Memory B cell (primary cell): Measurements from ENCODE around the gene CUX1.
"Not testable (repeated sequence)": the region's sequence is repeated elsewhere in the genome, so short reads cannot be mapped to it uniquely, and the experiment has no call there.

ENCODE experiments used
- ATAC-seq: fragments of 150-1000 bp; cut with Tn5 transposase; 2 replicates; pipeline ENCODE4 v1.10.0; 2021; ENCODE audit warnings: low read depth, mild to moderate bottlenecking, moderate library complexity
- DNase-seq, 2 donors: peaks; one replicate each; pipeline ENCODE4 v3.0.0; 2022; ENCODE audit warnings: low spot score in 2 of 2
- H3K27ac Mint-ChIP-seq: one replicate; pipeline ENCODE4 v1.8.0; 2022; ENCODE audit warnings: mild to moderate bottlenecking, moderate library complexity, mixed read lengths
- H3K27me3 Mint-ChIP-seq: one replicate; pipeline ENCODE4 v1.8.0; 2022; ENCODE audit warnings: mixed read lengths
- H3K36me3 Mint-ChIP-seq: one replicate; pipeline ENCODE4 v1.8.0; 2022; ENCODE audit warnings: mild to moderate bottlenecking, mixed read lengths
- H3K4me1 Mint-ChIP-seq: one replicate; pipeline ENCODE4 v1.8.0; 2022; ENCODE audit warnings: mixed read lengths
- H3K4me3 Mint-ChIP-seq: one replicate; pipeline ENCODE4 v1.8.0; 2022; ENCODE audit warnings: mild to moderate bottlenecking, moderate library complexity, mixed read lengths
- H3K9me3 Mint-ChIP-seq: one replicate; pipeline ENCODE4 v1.8.0; 2022; ENCODE audit warnings: mixed read lengths

CUX1 gene

DNA sequence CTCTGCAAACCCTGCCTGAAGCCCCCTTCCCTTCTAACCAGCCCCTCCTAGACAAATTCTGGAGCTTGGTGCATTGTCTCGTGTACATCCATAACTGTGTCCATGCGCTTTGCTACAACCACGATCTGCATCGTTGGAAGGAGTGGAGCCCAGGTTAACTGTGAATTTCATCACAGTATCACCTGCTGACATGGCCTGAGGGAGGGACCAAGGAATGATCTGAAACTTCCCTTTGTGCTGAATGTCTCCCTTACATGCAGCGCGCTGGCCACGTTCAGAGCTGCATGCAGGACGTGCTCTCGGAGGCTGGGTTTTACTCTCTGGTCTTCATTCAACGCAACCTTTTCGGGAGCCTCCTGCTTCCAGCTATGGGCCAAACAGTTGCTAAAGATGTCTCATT, 222.3 kb downstream of the CUX1 start:
- H3K27me3 Mint-ChIP-seq = no peaks in the 10 kb centered on the region
- no peak overlapping the region for H3K27ac Mint-ChIP-seq
- no peak for ATAC-seq
- no peak for DNase-seq
- peaks cover 5% of the 10 kb centered on the region for H3K36me3 Mint-ChIP-seq
- H3K9me3 Mint-ChIP-seq = no peaks in the 10 kb centered on the region
- peaks cover 11% of the 10 kb centered on the region for H3K4me1 Mint-ChIP-seq
- no peak overlapping the region for H3K4me3 Mint-ChIP-seq

DNA sequence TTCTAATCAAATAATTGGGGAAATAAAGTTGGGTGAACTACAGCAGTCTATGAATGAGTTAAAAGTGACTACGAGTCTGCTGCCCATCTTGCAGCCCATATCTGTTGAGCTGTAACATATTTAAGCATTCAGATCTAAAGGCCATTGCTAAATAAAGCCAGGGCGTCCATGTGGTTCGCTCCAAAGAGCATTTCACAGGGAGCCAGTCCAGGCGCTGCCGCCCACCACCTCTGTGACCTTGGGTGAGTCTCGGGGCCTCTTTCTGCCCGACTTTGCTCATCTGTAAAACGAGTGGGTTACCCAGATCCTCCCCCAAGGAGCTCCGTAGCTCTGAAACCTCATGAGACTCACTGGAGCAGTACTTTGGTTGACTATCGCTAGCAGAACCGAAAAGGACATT, 223.1 kb downstream of the CUX1 start:
- Mint-ChIP-seq H3K9me3 (no peaks in the 10 kb centered on the region), H3K36me3 (peaks cover 5% of the 10 kb centered on the region), H3K27ac (no peak overlapping the region), H3K27me3 (no peaks in the 10 kb centered on the region), H3K4me3 (no peak overlapping the region), H3K4me1 (peaks cover 15% of the 10 kb centered on the region)
- ATAC-seq = no peak
- no peak for DNase-seq

DNA sequence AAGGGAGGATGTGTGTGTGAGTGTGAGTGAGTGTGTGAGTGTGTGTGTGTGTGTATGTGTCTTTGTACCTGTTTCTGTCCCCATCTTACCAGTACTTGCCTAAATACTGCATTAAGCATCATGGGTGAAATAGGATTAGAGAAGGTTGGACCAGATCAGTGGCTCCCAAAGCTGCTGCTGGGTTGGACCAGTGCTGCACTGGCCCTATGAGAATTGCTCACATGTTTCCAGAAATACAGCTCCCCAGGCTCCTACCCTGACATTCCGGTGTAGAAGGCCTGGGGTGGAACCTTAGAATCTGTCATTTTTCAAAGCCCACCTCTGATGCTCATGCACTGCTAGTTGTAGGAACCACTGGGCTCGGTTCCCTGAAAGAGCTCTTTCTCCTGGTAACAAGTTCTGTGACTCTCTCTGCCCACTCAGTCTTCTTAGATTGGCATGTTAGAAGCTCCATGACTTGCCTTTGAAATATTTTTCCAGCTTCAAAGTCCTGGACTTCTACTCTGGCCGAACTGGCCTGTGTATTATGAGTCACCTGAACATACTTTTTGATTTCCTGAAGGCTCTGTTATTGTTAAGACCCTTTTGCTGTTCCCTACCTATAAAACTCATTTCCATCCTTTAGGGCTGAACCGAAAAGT, 224.7 kb downstream of the CUX1 start:
- ATAC-seq = no peak
- DNase-seq = no peak
- Mint-ChIP-seq H3K27ac (no peak overlapping the region), H3K4me3 (no peak overlapping the region), H3K9me3 (no peaks in the 10 kb centered on the region), H3K27me3 (no peaks in the 10 kb centered on the region), H3K4me1 (peaks cover 21% of the 10 kb centered on the region), H3K36me3 (peaks cover 8% of the 10 kb centered on the region)

DNA sequence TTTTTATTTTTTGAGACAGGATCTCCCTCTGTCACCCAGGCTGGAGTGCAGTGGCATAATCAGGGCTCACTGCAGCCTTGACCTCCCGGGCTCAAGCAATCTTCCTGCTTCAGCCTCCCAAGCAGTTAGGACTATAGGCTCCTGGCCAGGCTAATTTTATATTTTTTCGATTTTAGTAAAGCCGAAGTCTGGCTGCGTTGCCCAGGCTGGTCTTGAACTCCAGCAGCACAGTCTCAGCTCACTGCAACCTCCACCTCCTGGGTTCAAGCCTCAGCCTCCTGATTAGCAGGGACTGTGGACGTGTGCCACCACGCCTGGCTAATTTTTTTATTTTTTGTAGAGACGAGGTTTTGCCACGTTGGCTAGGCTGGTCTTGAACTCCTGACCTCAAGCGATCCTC, 225.4 kb downstream of the CUX1 start:
- not testable (repeated sequence) for H3K27ac Mint-ChIP-seq, ATAC-seq, H3K4me3 Mint-ChIP-seq, H3K9me3 Mint-ChIP-seq, DNase-seq, H3K27me3 Mint-ChIP-seq
- Mint-ChIP-seq H3K4me1 (peaks cover 24% of the 10 kb centered on the region), H3K36me3 (peaks cover 10% of the 10 kb centered on the region)

DNA sequence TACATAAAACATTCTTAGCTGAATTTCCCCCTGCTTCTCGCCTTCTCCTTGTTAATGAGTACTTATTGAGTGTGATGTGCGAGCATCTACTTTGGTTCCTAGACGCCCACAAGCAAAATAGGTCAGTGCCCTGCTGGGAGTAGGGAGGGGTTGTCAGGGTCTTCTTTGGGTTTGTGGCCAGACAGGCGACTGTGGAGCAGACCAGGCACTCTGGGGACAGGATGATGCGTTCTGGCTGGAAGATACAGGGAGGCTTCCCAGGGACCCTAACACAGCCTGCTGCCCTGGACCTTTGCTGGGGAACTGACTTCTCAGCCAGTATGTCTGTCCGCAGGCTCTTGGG, 227.2 kb downstream of the CUX1 start:
- no peaks in the 10 kb centered on the region for H3K27me3 Mint-ChIP-seq
- peaks cover 28% of the 10 kb centered on the region for H3K4me1 Mint-ChIP-seq
- no peak overlapping the region for H3K27ac Mint-ChIP-seq
- H3K36me3 Mint-ChIP-seq = peaks cover 17% of the 10 kb centered on the region
- DNase-seq = no peak
- no peaks in the 10 kb centered on the region for H3K9me3 Mint-ChIP-seq
- ATAC-seq = no peak
- no peak overlapping the region for H3K4me3 Mint-ChIP-seq

DNA sequence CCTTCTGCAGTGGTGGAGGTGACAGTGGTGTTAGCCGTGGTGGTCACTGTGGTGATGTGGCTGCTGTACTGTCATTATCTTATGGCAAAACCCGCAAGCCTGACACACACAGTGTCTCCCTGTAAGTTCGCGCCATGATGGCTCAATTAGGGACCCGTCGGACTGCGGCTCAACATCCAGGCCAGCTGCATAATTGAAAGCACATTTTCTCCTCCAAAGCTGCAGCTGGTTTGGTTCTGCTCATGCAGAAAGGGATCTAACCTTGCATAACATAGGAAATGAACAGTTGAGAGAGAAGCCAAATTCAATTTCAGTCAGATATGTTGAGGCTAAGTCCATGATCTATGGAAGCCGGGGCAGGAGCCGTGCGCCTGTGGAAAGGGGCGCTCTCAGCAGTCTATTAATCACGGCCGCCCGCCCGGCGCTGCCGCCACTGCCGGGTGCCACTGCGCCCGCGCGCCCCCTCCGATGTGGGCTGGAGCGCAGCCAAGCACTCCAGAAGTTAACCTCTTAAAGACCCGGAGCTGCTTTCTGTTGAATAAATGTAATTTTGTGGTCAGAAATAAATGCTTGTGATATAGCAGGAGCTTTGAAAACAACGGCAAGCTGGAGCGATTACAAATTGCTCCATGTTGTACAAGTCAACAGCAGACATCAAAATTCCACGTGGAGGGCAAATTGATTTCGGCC, 227.7 kb downstream of the CUX1 start:
- H3K36me3 Mint-ChIP-seq = peaks cover 14% of the 10 kb centered on the region
- H3K4me3 Mint-ChIP-seq = no peak overlapping the region
- ATAC-seq (no peak), DNase-seq (no peak)
- peaks cover 25% of the 10 kb centered on the region for H3K4me1 Mint-ChIP-seq
- H3K9me3 Mint-ChIP-seq = no peaks in the 10 kb centered on the region
- H3K27me3 Mint-ChIP-seq = no peaks in the 10 kb centered on the region
- H3K27ac Mint-ChIP-seq = no peak overlapping the region

DNA sequence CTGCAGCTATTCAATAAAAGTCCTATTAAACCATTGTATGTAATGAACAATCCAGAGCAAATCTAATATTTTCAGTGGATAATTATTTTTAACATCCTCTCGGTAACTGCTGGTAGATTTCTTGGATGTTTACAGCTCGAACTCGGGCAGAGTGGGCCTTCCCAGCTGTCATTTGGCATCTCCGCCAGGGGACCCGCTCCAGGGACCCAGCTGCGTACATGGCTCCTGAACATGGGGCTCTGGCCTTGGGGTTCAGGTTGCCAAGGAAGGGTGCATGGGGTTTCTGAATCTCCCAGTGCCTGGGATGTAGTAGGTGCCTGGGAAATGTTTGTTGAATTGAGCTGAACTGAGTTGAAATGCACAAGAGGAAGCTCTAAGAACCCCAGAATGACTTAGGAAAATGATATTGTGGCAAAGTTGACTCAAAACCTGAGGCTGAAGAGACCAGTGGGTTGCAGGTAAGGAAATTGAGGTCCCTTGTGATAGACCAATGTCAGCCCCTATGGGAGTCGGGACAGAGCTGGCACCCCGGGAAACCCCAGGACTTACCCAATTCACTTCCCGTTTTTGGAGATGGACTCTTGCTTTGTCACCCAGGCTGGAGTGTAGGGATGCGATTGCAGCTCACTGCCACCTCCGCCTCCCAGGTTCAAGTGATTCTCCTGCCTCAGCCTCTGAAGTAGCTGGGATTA, 228.4 kb downstream of the CUX1 start:
- H3K9me3 Mint-ChIP-seq = no peaks in the 10 kb centered on the region
- DNase-seq = no peak
- peaks cover 16% of the 10 kb centered on the region for H3K36me3 Mint-ChIP-seq
- peak; percentile 32 for ATAC-seq
- H3K27me3 Mint-ChIP-seq = no peaks in the 10 kb centered on the region
- no peak overlapping the region for H3K27ac Mint-ChIP-seq
- no peak overlapping the region for H3K4me3 Mint-ChIP-seq
- H3K4me1 Mint-ChIP-seq = peaks cover 27% of the 10 kb centered on the region

DNA sequence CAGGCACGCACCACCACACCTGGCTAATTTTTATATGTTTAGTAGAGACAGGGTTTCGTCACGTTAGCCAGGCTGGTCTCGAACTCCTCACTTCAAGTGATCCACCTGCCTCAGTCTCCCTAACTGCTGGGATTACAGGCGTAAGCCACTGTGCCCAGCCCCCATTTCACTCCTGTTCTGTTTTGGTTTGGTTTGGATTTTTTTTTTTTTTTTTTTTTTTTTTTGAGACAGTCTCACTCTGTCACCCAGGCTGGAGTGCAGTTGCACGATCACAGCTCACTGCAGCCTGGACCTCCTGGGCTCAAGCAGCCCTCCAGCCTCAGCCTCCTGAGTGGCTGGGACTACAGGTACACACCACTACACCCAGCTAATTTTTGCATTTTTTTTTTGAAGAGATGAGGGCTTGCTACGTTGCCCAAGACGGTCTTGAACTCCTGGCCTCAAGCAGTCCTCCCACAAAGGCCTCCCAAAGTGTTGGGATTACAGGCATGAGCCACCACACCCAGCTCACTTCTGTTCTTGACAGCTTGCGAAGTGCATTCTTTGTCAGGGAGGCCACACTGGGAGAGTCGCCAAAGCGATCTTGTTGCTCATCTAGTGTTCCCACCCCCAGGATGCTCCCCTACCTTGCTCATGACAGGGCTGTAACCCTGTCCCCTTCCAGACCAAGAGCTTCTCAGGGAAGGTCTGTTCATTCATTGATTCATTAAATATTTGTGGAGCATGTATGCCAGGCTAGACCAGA, 229.1 kb downstream of the CUX1 start:
- no peak for ATAC-seq
- H3K4me1 Mint-ChIP-seq = peaks cover 28% of the 10 kb centered on the region
- H3K9me3 Mint-ChIP-seq = no peaks in the 10 kb centered on the region
- H3K4me3 Mint-ChIP-seq = no peak overlapping the region
- H3K27me3 Mint-ChIP-seq = no peaks in the 10 kb centered on the region
- peaks cover 17% of the 10 kb centered on the region for H3K36me3 Mint-ChIP-seq
- H3K27ac Mint-ChIP-seq = no peak overlapping the region
- no peak for DNase-seq

DNA sequence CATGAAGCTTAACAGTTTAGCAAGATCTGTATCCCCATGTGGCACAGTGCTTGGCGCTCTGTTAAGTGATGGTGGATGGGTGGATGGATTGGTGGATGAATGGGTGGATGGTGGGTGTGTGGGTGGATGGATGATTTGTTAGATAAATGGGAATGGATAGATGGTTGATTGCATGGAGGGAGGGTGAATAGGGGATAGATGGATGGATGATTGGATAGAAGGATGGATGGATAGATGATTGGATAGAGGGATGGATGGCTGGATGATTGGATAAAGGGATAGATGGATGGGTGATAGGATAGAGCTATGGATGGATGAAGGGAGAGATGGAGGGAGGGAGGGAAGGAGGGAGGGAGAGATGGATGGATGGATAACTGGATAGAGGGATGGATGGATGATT, 229.7 kb downstream of the CUX1 start:
- no peak for ATAC-seq
- H3K27ac Mint-ChIP-seq = no peak overlapping the region
- peaks cover 28% of the 10 kb centered on the region for H3K4me1 Mint-ChIP-seq

DNA sequence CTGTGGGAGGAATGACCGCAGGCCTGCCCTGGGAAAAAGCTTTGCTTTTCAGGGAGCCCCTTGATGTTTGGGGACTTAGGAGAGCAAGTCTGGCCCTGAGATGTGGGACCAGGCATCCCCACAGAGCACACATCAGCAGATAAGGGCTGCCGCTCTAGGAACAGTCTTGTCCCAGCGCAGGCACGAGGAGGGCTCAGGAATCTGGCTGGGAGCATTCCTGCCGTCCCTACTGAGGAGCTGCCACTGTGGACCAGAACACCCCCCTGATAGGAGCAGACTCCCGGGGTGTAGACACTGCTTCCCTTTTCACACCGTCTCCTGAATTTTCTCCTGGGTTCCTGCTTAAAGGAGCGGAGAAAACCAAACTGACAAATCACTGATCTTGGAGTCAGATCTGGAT, 232.3 kb downstream of the CUX1 start:
- peaks cover 20% of the 10 kb centered on the region for H3K4me1 Mint-ChIP-seq
- ATAC-seq (no peak), DNase-seq (no peak)
- H3K27me3 Mint-ChIP-seq = no peaks in the 10 kb centered on the region
- no peak overlapping the region for H3K27ac Mint-ChIP-seq
- H3K36me3 Mint-ChIP-seq = peaks cover 23% of the 10 kb centered on the region
- H3K4me3 Mint-ChIP-seq = no peak overlapping the region
- peaks cover 2% of the 10 kb centered on the region for H3K9me3 Mint-ChIP-seq

More for the DNA sequence above, 229.7 kb downstream of the CUX1 start:
- H3K27me3 Mint-ChIP-seq = no peaks in the 10 kb centered on the region
- peaks cover 18% of the 10 kb centered on the region for H3K36me3 Mint-ChIP-seq
- no peak for DNase-seq
- H3K9me3 Mint-ChIP-seq = no peaks in the 10 kb centered on the region
- H3K4me3 Mint-ChIP-seq = no peak overlapping the region

DNA sequence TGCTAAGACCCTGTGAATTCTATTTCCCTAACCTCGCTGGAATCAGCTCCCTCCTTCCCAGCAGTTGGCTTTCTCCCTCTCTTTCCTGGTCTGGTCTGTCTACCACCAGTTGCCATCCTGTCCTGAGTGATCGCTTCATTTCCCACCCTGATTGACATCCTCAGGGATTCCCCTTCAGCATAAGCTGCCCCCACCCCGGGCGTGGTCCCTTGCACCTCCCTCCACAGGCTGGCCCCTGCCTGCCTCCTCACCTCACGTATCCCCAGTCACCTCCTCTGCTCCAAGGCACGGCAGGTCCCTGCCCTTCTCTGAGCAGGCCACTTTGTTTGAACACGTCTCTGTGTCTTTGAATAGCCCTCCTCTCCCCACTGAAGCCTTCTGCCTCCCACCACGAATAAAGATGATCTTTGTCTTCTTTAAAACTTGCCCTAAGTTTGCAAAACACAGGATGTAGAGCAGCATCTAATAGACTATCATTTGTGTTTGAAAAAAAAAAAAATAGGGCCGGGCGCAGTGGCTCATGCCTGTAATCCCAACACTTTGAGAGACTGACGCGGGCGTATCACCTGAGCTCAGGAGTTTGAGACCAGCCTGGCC, 233.5 kb downstream of the CUX1 start:
- no peak overlapping the region for H3K4me3 Mint-ChIP-seq
- H3K4me1 Mint-ChIP-seq = peaks cover 17% of the 10 kb centered on the region
- peaks cover 29% of the 10 kb centered on the region for H3K36me3 Mint-ChIP-seq
- H3K27me3 Mint-ChIP-seq = no peaks in the 10 kb centered on the region
- peaks cover 2% of the 10 kb centered on the region for H3K9me3 Mint-ChIP-seq
- H3K27ac Mint-ChIP-seq = peak overlapping the region; percentile 37
- no peak for ATAC-seq
- DNase-seq = no peak

DNA sequence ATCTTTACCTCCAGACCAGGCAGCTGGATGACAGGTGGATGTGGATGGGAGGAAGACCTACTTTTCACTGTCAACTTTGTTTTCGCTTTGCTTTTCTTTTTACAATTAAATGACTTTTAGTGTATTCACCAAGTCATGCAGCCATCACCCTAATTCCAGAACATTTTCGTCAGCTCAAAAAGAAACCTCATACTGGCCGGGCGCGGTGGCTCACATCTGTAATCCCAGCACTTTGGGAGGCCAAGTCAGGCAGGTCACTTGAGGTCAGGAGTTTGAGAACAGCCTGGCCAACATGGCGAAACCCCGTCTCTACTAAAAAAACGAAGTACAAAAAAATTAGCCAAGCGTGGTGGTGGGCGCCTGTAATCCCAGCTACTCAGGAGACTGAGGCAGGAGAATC, 234.3 kb downstream of the CUX1 start:
- peaks cover 30% of the 10 kb centered on the region for H3K36me3 Mint-ChIP-seq
- DNase-seq, H3K9me3 Mint-ChIP-seq, H3K4me3 Mint-ChIP-seq, H3K27me3 Mint-ChIP-seq, ATAC-seq, H3K27ac Mint-ChIP-seq: not testable (repeated sequence)
- peaks cover 17% of the 10 kb centered on the region for H3K4me1 Mint-ChIP-seq

DNA sequence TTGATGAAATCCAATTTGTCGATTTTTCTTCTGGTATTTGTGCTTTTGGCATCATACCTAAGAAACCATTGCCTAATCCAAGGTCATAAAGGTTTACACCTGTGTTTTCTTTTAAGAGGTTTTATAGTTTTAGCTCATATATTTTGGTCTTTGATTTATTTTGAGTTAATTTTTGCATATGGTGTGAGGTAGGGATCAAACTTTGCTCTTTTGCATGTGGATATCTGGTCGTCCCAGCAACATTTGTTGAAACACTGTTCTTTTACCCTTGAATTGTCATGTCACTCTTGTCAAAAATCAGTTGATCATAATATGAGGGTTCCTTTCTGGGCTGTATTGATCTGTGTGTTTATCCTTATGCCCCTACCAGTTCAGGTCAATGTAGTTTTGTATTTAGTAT, 236.7 kb downstream of the CUX1 start:
- DNase-seq (no peak), ATAC-seq (no peak)
- Mint-ChIP-seq H3K4me3 (no peak overlapping the region), H3K4me1 (peaks cover 7% of the 10 kb centered on the region), H3K36me3 (peaks cover 24% of the 10 kb centered on the region), H3K9me3 (peaks cover 2% of the 10 kb centered on the region), H3K27me3 (no peaks in the 10 kb centered on the region), H3K27ac (no peak overlapping the region)
